DND-41 (cell line): ENCODE measurements around the gene ARFRP1.

ENCODE experiments used
- CTCF ChIP-seq: IDR thresholded peaks from 2 replicates; pipeline ENCODE4 v1.5.1; 2012; ENCODE audit warnings: borderline replicate concordance, low read length, moderate library complexity, mild to moderate bottlenecking; ENCODE audit not compliant: poor library complexity, severe bottlenecking; ENCODE audit errors: extremely low read depth
- EZH2 ChIP-seq: IDR thresholded peaks from 3 replicates; pipeline ENCODE4 v1.6.1; 2012; ENCODE audit warnings: borderline replicate concordance, low read depth, mild to moderate bottlenecking, moderate library complexity, low read length, inconsistent platforms; ENCODE audit not compliant: severe bottlenecking

GRCh38 chr20:63702751-63703470, 4.9 kb downstream of the ARFRP1 start:
- no peak for TF ChIP-seq CTCF
- TF ChIP-seq EZH2 = no peak
